GM21619 (cell line): ENCODE measurements around the gene ACVR1B.
A peak's percentile ranks its signal among the peaks of the same experiment; 100 is the strongest.

ENCODE experiments used
- ATAC-seq: cut with Tn5 transposase; IDR thresholded peaks from one replicate; pipeline ENCODE4 v1.9.1; 2021; ENCODE audit not compliant: unreplicated experiment

The ACVR1B gene

DNA sequence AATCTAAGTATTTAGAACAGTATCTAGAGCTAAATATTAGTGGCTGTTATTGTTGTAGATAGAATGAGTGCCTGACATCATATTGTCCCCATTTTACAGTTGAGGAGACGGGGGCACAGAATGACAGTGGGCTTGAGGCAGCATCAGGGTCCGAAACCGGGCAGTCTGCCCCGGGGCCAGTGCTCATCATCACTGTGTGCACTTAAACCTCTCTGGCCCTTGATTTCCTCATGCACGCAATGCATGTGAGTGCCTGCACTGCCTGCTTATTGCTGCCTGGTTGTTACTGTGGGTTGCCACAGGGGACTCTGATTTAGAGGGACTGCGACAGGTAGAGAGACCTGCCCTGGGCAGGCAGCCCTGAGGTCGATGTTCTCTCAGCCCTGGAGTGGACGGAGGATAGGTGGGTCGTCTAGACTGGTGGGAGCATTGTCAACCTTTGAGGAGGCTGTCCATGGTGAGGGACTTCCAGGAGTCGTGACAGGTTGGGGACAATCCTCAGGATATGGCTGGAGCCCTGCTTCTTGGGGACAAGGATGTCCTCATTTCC is 34.4 kb upstream of the ACVR1B start:
- no peak for ATAC-seq

GRCh38 chr12:51917746-51918453 is 33.6 kb upstream of the ACVR1B start:
- no peak for ATAC-seq

- no peak for ATAC-seq
Observed at GRCh38 chr12:51920046-51920445, 31.5 kb upstream of the ACVR1B start.

DNA sequence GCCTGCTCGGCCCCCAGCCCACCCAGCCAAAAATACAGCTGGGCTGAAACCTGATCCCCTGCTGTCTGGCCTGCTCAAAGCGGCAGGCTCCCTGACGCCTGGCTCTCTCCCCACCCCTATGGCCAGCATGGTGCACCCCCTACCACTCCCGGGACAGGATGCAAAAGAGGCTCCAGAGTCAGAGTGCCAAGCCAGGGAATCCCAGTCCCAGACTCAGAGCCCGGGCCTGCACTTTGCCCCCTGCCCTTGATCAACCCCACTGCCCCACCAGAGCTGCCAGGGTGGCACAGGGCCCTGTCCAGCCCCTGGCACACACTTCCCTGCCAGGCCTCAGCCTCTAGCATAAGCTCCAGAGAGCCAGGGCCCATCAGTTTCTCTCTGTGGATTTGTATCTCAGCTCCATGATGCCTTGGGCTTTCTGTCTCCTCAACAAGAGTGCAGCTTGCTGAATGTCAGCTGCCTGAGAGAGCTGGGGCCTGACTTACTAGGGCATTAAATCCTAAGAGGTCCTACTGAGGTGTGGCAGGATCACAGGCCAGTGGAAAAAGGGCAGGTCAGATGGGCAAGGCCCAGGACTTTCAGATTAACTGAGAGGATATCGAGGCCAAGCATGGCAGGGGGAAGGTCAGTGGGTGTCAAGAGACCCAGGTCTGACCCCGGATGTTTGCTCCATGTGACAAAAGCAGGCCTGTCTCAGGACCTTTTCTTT is 30.3 kb upstream of the ACVR1B start:
- ATAC-seq: no peak

DNA sequence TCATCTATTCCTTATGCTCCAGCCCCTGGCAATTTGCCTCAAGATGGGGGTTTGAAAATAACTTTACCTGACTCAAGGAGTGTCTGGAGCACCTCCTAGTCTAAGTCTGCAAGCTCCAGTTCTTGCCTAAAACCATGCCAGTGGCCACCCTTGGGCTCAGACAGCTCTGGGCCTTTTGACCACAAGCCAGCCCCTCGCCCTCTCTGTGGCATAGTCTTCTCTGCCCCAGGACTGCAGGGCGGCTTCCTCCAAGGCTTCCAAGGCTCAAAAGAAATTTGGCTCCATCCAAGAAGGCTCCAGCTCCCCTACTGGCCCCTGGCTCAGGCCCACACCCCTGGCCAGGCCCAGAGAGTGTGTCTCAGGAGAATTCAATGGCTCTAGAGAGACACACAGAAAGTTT is 29.4 kb upstream of the ACVR1B start:
- ATAC-seq: no peak

- no peak for ATAC-seq
Observed at GRCh38 chr12:51922762-51923505, 28.6 kb upstream of the ACVR1B start.

GRCh38 chr12:51923506-51924365 is 27.8 kb upstream of the ACVR1B start:
- no peak for ATAC-seq

DNA sequence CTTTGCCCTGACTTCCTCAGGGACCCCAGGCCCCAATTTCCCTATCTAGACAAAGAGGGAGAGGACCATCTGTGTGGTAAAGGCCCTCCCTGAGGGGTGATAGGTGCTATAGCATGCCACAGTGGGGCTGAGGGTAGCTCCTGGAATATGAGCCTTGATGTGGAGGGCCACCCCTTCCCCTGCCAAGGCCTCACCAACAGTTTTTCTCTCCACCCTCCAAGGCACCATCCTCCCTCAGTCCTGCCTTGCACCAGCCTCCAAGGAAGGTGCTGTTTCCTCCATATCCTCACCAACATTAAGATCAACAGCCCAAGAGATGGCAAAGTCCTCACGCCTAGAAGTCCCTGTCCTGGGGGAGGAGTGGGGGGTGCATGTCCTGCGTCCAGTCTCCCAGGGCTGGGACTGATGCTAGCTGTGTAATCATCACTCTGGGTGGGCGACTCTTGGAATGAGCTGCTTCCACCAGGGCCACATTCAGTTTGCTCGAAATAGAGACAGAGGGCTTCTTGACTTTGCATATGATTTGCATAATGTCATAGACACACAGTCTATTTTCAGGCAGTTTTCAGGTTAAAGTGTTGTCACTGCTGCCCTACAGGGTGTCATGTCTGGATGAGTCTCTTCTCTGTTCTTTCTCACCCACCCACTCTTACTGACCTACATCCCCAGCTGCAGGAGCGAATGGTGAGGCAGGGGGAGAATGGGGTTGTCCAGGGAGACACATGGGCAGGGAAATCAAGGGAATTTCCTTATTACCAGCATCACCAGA is 26.8 kb upstream of the ACVR1B start:
- ATAC-seq: peak; percentile 50

GRCh38 chr12:51925346-51926063 is 26.0 kb upstream of the ACVR1B start:
- ATAC-seq: no peak

DNA sequence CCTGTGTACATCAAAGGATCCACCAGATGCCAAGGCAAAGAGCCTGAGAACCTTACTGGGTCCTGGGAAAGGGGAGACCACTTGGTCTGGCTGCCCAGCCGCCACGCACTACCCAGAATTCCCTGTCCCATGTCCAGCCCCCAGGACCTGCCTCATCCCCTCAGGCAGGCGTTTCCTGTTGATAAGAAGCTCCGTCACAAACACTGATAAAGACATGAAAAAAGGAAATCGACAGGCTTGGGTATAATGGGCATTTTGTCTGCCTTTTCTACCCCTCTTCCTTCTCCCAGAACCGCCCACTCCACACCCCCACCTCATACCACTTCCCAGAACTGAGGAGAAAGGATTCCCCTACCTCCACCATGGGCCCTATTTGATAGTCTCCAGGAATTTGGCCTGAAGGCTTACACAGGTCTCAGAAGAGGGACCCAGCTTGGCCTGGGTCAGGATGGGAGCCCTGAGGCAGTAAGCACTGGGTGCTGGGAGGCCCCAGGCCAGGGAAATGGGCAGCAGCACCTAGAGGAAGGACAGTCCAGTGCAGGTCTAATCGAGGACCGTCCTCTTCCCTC is 25.4 kb upstream of the ACVR1B start:
- ATAC-seq: no peak

- ATAC-seq: no peak
Observed at GRCh38 chr12:51926718-51927117, 24.8 kb upstream of the ACVR1B start.

GRCh38 chr12:51932218-51933076 is 19.1 kb upstream of the ACVR1B start:
- ATAC-seq: no peak

DNA sequence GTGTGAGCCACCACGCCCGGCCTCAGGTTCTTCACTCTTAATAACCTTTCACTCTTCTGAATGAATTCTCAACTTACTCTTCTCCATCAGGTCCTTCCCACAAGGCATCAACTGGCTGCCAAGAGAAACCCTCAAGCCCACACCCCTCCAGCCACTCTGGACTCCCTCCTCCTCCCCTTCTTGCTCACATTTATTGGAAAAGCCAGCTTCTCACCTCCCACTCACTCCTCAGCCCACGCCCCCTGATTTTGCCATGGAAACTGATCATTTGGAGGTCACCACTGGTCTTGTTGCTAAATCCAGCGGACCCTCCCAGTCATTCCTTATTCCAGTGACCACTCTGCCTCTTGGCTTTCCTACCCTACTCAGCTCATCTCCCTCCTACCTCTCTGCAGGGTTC is 17.4 kb upstream of the ACVR1B start:
- no peak for ATAC-seq

DNA sequence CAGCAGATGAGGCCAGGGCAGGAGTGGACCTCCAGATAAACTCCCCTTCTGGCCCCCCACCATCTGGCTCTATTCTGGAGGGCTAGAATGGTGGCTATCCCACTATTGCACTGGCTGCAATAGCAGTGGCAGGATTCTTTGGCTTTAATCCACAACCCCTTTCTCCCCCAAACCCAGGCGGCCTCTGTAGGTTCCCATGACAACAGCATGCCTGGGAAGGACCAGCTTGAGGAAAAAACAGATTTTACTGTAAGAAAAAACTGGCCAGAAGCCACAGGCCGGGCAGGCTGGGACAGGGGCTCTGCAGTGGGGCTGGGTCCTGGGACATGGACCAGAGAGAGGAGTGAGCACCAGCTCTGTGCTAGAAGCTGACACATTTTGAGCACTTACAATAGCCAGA is 13.6 kb upstream of the ACVR1B start:
- ATAC-seq: no peak

GRCh38 chr12:51938726-51939125 is 12.8 kb upstream of the ACVR1B start:
- no peak for ATAC-seq

- ATAC-seq: no peak
Observed at GRCh38 chr12:51941011-51941581, 10.4 kb upstream of the ACVR1B start.

GRCh38 chr12:51941604-51942003 is 9.9 kb upstream of the ACVR1B start:
- no peak for ATAC-seq

GRCh38 chr12:51942056-51942455 is 9.4 kb upstream of the ACVR1B start:
- no peak for ATAC-seq
